Transverse colon (tissue), 4 donors: Measurements from ENCODE around the gene NOX4. TPM values are rescaled to one million over a fixed set of nuclear protein-coding genes. Genes with fewer than 3 reads are reported as not detected.

Experiments used
- DNase-seq: peaks from one replicate; pipeline ENCODE4 v3.0.0-alpha.2; 2019
- H3K27ac ChIP-seq, 4 donors: fragments of 200-600 bp; sonication (generic); 2 replicates each; pipeline ENCODE4 v1.5.1; 2016 to 2018; ENCODE audit warnings: inconsistent platforms in 4 of 4
- H3K27me3 ChIP-seq: fragments of 200-600 bp; sonication (generic); 2 replicates; pipeline ENCODE4 v1.5.1; 2017; ENCODE audit warnings: inconsistent platforms
- H3K36me3 ChIP-seq, 4 donors: fragments of 200-600 bp; sonication (generic); 2 replicates each; pipeline ENCODE4 v1.5.1; 2017 to 2019; ENCODE audit warnings: inconsistent platforms in 4 of 4
- H3K4me1 ChIP-seq, 4 donors: fragments of 200-600 bp; sonication (generic); 2 replicates each; pipeline ENCODE4 v1.5.1; 2017 to 2020; ENCODE audit warnings: inconsistent platforms in 4 of 4
- H3K4me3 ChIP-seq, 4 donors: fragments of 200-600 bp; sonication (generic); 1 replicate in 1 of 4; 2 replicates in 3 of 4; pipeline versions ENCODE4 v1.5.1 to v1.6.1; 2017 to 2019; ENCODE audit warnings: inconsistent platforms in 4 of 4
- H3K9me3 ChIP-seq, 2 donors: fragments of 200-600 bp; sonication (generic); 2 replicates each; pipeline ENCODE4 v1.5.1; 2017 to 2019; ENCODE audit warnings: inconsistent platforms in 2 of 2
- EP300 ChIP-seq: sonication (generic); formaldehyde crosslinking; IDR thresholded peaks from one replicate; pipeline ENCODE4 v1.6.1; 2017; ENCODE audit warnings: antibody characterized with exemption, low read depth
- POLR2A ChIP-seq: fragments of 450-650 bp; IDR thresholded peaks from one replicate; pipeline ENCODE4 v1.6.1; 2016; ENCODE audit warnings: antibody characterized with exemption, mild to moderate bottlenecking, moderate library complexity
- POLR2AphosphoS5 ChIP-seq, 3 donors: sonication (generic); formaldehyde crosslinking; IDR thresholded peaks; one replicate each; pipeline ENCODE4 v1.6.1; 2016; ENCODE audit warnings: antibody characterized with exemption in 3 of 3
- WGBS, 2 donors: methylation state at CpG; one replicate each; pipeline ENCODE4 v1.1.5; 2018; ENCODE audit warnings: low coverage in 1 of 2; 5-methylcytosine and 5-hydroxymethylcytosine counted together
- in situ Hi-C, 4 donors: fragments of 200-750 bp; cut with MboI; loops; one replicate each; pipeline versions ENCODE4 v1.15.0 to v1.15.1; 2017; ENCODE audit warnings: low sequenced_read_pairs in 3 of 4, low pct_ligation_motif_present in 1 of 4, low pct_unique_long_range_greater_than_20kb in 1 of 4
- intact Hi-C: fragments of 100-400 bp; cut with DNase I; formaldehyde crosslinking; loops from one replicate; pipeline ENCODE4 v1.15.1; 2023; ENCODE audit warnings: low total_unique reads
- total RNA-seq, 4 donors: library from RNA; depleted of rRNA; stranded (reverse); fragments of >200 nt; gene quantifications; one replicate each; pipeline ENCODE4 v1.1.0, GENCODE V29; 2016
- TF ChIP-seq, protein P1 (sequence below), 5 experiments: fragments of 200-600 bp in 3 of 5; fragments of 450-650 bp in 2 of 5; sonication (generic) in 3 of 5; IDR thresholded peaks; 1 replicate in 2 of 5; 2 replicates in 3 of 5; pipeline ENCODE4 v1.5.1; 2016 to 2017; ENCODE audit warnings: antibody characterized with exemption in 5 of 5, inconsistent platforms in 3 of 5, mild to moderate bottlenecking in 2 of 5, moderate library complexity in 1 of 5

NOX4 gene
- total RNA-seq, 4 donors from 2014 or later = 2.6 to 3.0 (median 2.9) TPM; not detected in 1

DNA sequence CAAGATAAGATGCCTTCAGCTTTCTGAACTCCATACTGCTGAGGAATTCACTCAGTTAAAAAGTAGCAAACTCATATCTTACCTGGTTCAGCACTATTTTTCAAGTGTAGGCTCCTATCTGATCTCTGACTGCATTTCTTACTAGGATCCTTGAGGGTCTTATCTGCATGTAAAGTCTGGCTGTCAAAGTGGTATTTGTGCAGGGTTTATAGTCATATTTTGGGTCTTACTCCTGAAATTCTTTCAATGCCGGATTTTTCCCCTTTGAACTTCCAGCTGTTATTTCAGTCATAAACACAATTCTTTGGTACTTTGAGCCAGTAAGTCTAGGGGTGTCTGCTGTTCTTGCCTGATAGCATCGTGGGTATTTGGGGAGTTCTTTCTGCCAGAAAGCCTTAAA, 25.3 kb upstream of the NOX4 start:
- Histone ChIP-seq H3K27ac (no peak overlapping the region), H3K4me1 (no peaks in the 10 kb centered on the region), H3K36me3 (no peaks in the 10 kb centered on the region), H3K4me3 (no peak overlapping the region), H3K9me3 (peaks cover 5 to 6% of the 10 kb centered on the region in 2 donors), H3K27me3 (no peaks in the 10 kb centered on the region)
- in situ Hi-C loops (no loop called here), intact Hi-C loops (no loop called here)
- 57 to 71% methylated on average over 1 to 2 of the region's 2 CpGs for WGBS, 2 donors
- no peak for TF ChIP-seq EP300
- TF ChIP-seq POLR2A = no peak
- TF ChIP-seq, protein P1, sequence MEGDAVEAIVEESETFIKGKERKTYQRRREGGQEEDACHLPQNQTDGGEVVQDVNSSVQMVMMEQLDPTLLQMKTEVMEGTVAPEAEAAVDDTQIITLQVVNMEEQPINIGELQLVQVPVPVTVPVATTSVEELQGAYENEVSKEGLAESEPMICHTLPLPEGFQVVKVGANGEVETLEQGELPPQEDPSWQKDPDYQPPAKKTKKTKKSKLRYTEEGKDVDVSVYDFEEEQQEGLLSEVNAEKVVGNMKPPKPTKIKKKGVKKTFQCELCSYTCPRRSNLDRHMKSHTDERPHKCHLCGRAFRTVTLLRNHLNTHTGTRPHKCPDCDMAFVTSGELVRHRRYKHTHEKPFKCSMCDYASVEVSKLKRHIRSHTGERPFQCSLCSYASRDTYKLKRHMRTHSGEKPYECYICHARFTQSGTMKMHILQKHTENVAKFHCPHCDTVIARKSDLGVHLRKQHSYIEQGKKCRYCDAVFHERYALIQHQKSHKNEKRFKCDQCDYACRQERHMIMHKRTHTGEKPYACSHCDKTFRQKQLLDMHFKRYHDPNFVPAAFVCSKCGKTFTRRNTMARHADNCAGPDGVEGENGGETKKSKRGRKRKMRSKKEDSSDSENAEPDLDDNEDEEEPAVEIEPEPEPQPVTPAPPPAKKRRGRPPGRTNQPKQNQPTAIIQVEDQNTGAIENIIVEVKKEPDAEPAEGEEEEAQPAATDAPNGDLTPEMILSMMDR (IDR thresholded peaks at IDR 0.05) = no peak
- TF ChIP-seq POLR2AphosphoS5 (IDR thresholded peaks at IDR 0.05) = no peak
- DNase-seq = no peak

DNA sequence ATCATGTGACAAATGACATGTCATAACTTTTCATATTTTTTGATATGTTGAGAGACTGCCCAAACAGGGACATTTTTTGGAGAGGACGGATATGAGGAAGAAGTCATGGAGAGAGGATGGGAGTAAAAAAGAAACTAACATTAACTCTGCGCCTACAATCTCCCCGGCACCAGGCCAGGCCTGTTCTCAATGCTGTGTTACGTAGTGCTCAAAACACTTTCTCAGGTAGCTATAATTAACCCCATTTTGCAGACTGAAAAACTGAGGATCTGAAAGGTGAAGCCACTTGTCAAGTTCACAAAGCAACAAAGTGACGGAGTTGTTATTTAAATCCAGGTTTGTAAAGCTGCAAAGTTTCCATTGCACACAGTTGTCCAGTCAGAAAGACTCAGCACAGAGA, 17.4 kb upstream of the NOX4 start:
- peaks cover 0 to 2% of the 10 kb centered on the region in 2 donors for H3K9me3 ChIP-seq
- no peaks in the 10 kb centered on the region for H3K27me3 ChIP-seq
- H3K36me3 ChIP-seq = no peaks in the 10 kb centered on the region
- intact Hi-C loops (no loop called here), in situ Hi-C loops (no loop called here)
- H3K27ac ChIP-seq = no peak overlapping the region
- DNase-seq = no peak
- 84 to 90% methylated on average over 5 of the region's 5 CpGs for WGBS, 2 donors
- TF ChIP-seq EP300 = no peak
- TF ChIP-seq POLR2AphosphoS5 (IDR thresholded peaks at IDR 0.05) = no peak
- TF ChIP-seq, protein P1 (IDR thresholded peaks at IDR 0.05) = no peak
- TF ChIP-seq POLR2A = no peak
- no peak overlapping the region for H3K4me3 ChIP-seq
- H3K4me1 ChIP-seq = no peaks in the 10 kb centered on the region

DNA sequence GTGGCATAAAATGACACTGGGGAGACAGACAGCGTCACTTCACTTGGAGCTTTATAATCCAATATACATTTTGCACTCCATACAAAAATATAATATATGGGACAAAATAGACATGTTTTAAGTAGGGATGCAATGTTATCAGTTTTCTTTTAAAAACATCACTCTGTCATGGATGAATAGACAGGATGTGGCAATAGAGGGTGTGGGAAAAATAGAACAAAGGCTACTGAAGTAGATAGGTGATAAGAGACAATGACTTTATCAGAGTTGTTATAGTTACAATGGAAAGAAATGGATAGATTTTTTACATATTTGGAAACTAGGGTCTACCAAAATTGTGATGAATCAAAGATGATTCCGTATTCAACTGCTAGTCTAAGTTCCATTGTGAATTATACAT, 13.1 kb upstream of the NOX4 start:
- Histone ChIP-seq H3K27me3 (no peaks in the 10 kb centered on the region), H3K4me1 (no peaks in the 10 kb centered on the region), H3K9me3 (no peaks in the 10 kb centered on the region), H3K27ac (no peak overlapping the region), H3K36me3 (no peaks in the 10 kb centered on the region), H3K4me3 (no peak overlapping the region)
- TF ChIP-seq, protein P1 (IDR thresholded peaks at IDR 0.05) = no peak
- no peak for TF ChIP-seq POLR2A
- TF ChIP-seq EP300 = no peak
- TF ChIP-seq POLR2AphosphoS5 (IDR thresholded peaks at IDR 0.05) = no peak
- intact Hi-C loops (no loop called here), in situ Hi-C loops (no loop called here)
- no peak for DNase-seq
- WGBS, 2 donors = 80 to 93% methylated on average over 2 of the region's 2 CpGs

DNA sequence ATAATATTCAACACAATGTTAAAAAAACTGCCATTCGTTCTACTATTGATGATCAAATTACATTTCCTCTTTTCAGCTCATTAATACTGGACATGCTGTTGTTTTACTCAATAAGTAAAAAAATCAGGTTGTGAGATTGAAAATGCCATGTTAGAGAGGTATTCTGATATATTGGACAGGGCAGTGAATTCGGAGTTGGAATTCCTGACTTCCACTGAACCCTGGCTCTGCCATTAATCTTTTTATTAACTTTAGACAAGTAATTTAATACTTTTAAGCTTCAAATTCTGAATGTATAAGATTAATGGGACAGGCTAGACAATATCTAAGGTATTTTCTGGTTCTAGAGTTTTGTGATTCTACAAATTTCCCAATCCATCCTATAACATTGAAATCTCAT, 12.2 kb upstream of the NOX4 start:
- TF ChIP-seq POLR2A (no peak), EP300 (no peak)
- in situ Hi-C loops (no loop called here), intact Hi-C loops (no loop called here)
- Histone ChIP-seq H3K27me3 (no peaks in the 10 kb centered on the region), H3K27ac (no peak overlapping the region), H3K36me3 (no peaks in the 10 kb centered on the region), H3K4me1 (no peaks in the 10 kb centered on the region), H3K9me3 (no peaks in the 10 kb centered on the region), H3K4me3 (no peak overlapping the region)
- DNase-seq = no peak
- WGBS, 2 donors = 82 to 84% methylated on average over 2 of the region's 2 CpGs

DNA sequence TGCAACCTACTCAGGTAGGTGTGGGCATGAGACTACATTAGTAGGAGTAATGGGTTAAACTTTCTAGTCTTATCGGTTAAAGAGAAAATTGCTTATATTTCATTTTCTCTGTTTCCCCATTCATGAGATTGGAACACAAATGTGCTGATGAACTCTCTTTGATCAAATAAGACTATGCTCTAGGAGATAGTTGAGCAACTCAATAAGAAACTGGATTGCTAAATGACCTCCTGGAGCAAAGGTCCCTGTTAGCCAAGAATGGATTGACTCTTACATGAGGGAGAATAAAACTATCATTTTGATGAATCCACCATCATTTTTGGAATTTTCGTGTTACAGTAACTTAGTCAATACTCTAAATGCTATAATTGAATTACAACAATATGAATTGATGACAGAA, 11.1 kb upstream of the NOX4 start:
- Histone ChIP-seq H3K27ac (no peak overlapping the region), H3K9me3 (no peaks in the 10 kb centered on the region), H3K4me1 (no peaks in the 10 kb centered on the region), H3K27me3 (no peaks in the 10 kb centered on the region), H3K4me3 (no peak overlapping the region), H3K36me3 (no peaks in the 10 kb centered on the region)
- TF ChIP-seq POLR2A = no peak
- TF ChIP-seq EP300 = no peak
- TF ChIP-seq POLR2AphosphoS5 (IDR thresholded peaks at IDR 0.05) = no peak
- TF ChIP-seq, protein P1 (IDR thresholded peaks at IDR 0.05) = no peak
- WGBS, 2 donors = 84 to 93% methylated on average over 2 of the region's 2 CpGs
- DNase-seq = no peak
- intact Hi-C loops (no loop called here), in situ Hi-C loops (no loop called here)
